IMR-90 (cell line): ENCODE results near the gene ZNF470. TPM values are rescaled to one million over a fixed set of nuclear protein-coding genes. Genes with fewer than 3 reads are reported as not detected.

Source experiments
- ATAC-seq: fragments of 200-7000 bp; cut with Tn5 transposase; 2 replicates; pipeline ENCODE4 v1.9.1; 2020; ENCODE audit warnings: low read depth, mild to moderate bottlenecking, moderate library complexity
- BruUV-seq: library from RNA; stranded (reverse); fragments of 400-500 nt; replicated peaks from 2 replicates; lab custom pipeline; 2021; lab: Mats Ljungman, UMichigan
- CTCF ChIA-PET: fragments of 300-600 bp; formaldehyde crosslinking; extraction: SDS; loops from one replicate; lab custom pipeline; 2021; ENCODE audit warnings: antibody characterized with exemption; lab: Yijun Ruan, JAX
- POLR2A ChIA-PET: fragments of 300-600 bp; sonication (Branson Sonifier 250); formaldehyde crosslinking; loops from one replicate; lab custom pipeline; 2022; ENCODE audit warnings: antibody characterized with exemption; ENCODE audit not compliant: unreplicated experiment; lab: Charles Lee
- DNase-seq: peaks from one replicate; pipeline ENCODE4 v3.0.0; 2013
- H2AFZ ChIP-seq: replicated peaks from 2 replicates; pipeline ENCODE3; 2013; ENCODE audit warnings: low read length, mild to moderate bottlenecking; ENCODE audit not compliant: poor library complexity
- H2AK5ac ChIP-seq: 2 replicates; pipeline ENCODE4 v1.6.1; 2013; ENCODE audit warnings: low read depth, low read length, inconsistent platforms
- H2AK9ac ChIP-seq: replicated peaks from 2 replicates; pipeline ENCODE3; 2013; ENCODE audit warnings: mild to moderate bottlenecking, low read depth, low read length, moderate library complexity; ENCODE audit not compliant: poor library complexity
- H2BK120ac ChIP-seq: 2 replicates; pipeline ENCODE4 v1.6.1; 2013; ENCODE audit warnings: low read depth, low read length, inconsistent platforms
- H2BK15ac ChIP-seq: 3 replicates; pipeline ENCODE4 v1.6.1; 2013; ENCODE audit warnings: low read depth, low read length, inconsistent platforms
- H2BK20ac ChIP-seq: 2 replicates; pipeline ENCODE4 v1.6.1; 2013; ENCODE audit warnings: low read depth, mild to moderate bottlenecking, inconsistent platforms, low read length, moderate library complexity
- H2BK5ac ChIP-seq: 2 replicates; pipeline ENCODE4 v1.6.1; 2013; ENCODE audit warnings: mild to moderate bottlenecking, low read depth, low read length, inconsistent platforms; ENCODE audit not compliant: poor library complexity, severe bottlenecking
- H3K14ac ChIP-seq: replicated peaks from 2 replicates; pipeline ENCODE4 v1.6.1; 2013; ENCODE audit warnings: low read depth, low read length, inconsistent platforms
- H3K18ac ChIP-seq: 2 replicates; pipeline ENCODE4 v1.6.1; 2013; ENCODE audit warnings: low read depth, low read length, control low read depth
- H3K23ac ChIP-seq: 2 replicates; pipeline ENCODE4 v1.6.1; 2013; ENCODE audit warnings: low read depth, low read length, inconsistent platforms
- H3K27ac ChIP-seq: 2 replicates; pipeline ENCODE4 v1.5.1; 2013; ENCODE audit warnings: mild to moderate bottlenecking, control low read depth, low read length; ENCODE audit not compliant: insufficient read depth
- H3K27me3 ChIP-seq: 2 replicates; pipeline ENCODE4 v1.6.1; 2013; ENCODE audit warnings: low read length; ENCODE audit not compliant: control insufficient read depth, insufficient read depth
- H3K36me3 ChIP-seq: 2 replicates; pipeline ENCODE4 v1.6.1; 2013; ENCODE audit warnings: low read length, mixed read lengths; ENCODE audit not compliant: control insufficient read depth, insufficient read depth
- H3K4ac ChIP-seq: 2 replicates; pipeline ENCODE4 v1.6.1; 2013; ENCODE audit warnings: low read depth, low read length, inconsistent platforms
- H3K4me1 ChIP-seq: 2 replicates; pipeline ENCODE4 v1.6.1; 2013; ENCODE audit warnings: low read length, mixed read lengths; ENCODE audit not compliant: control insufficient read depth, insufficient read depth
- H3K4me2 ChIP-seq: 2 replicates; pipeline ENCODE4 v1.6.1; 2013; ENCODE audit warnings: low read depth, mild to moderate bottlenecking, control low read depth, low read length, moderate library complexity
- H3K4me3 ChIP-seq: 2 replicates; pipeline ENCODE4 v1.5.1; 2013; ENCODE audit warnings: low read depth, mild to moderate bottlenecking, control low read depth, low read length, moderate library complexity; ENCODE audit not compliant: insufficient read depth
- H3K56ac ChIP-seq: 2 replicates; pipeline ENCODE4 v1.6.1; 2013; ENCODE audit warnings: low read length, inconsistent platforms; ENCODE audit not compliant: insufficient read depth; ENCODE audit errors: extremely low read depth
- H3K79me1 ChIP-seq, 2 experiments: 2 replicates each; pipeline ENCODE4 v1.6.1; 2013; ENCODE audit warnings: low read length in 2 of 2, inconsistent platforms in 1 of 2, low read depth in 1 of 2
- H3K9ac ChIP-seq: 2 replicates; pipeline ENCODE4 v1.6.1; 2013; ENCODE audit warnings: low read depth, low read length, control low read depth
- H3K9me1 ChIP-seq: 2 replicates; pipeline ENCODE4 v1.6.1; 2013; ENCODE audit warnings: low read length, inconsistent platforms; ENCODE audit not compliant: insufficient read depth
- H3K9me3 ChIP-seq: 2 replicates; pipeline ENCODE4 v1.6.1; 2013; ENCODE audit warnings: low read length; ENCODE audit not compliant: control insufficient read depth, insufficient read depth
- H4K20me1 ChIP-seq: 2 replicates; pipeline ENCODE4 v1.6.1; 2013; ENCODE audit warnings: low read length, inconsistent platforms; ENCODE audit not compliant: insufficient read depth
- H4K5ac ChIP-seq: 2 replicates; pipeline ENCODE4 v1.6.1; 2013; ENCODE audit warnings: mild to moderate bottlenecking, low read depth, low read length, control low read depth
- H4K8ac ChIP-seq, 2 experiments: 2 replicates each; pipeline ENCODE4 v1.6.1; 2013; ENCODE audit warnings: low read depth in 2 of 2, low read length in 2 of 2, control low read depth in 1 of 2, inconsistent platforms in 1 of 2
- H4K91ac ChIP-seq: 2 replicates; pipeline ENCODE4 v1.6.1; 2013; ENCODE audit warnings: low read depth, low read length, inconsistent platforms; ENCODE audit not compliant: insufficient read depth
- BHLHE40 ChIP-seq: fragments of 150-350 bp; IDR thresholded peaks from 2 replicates; pipeline ENCODE4 v1.6.1; 2016; ENCODE audit warnings: mild to moderate bottlenecking, low read depth, low read length
- CEBPB ChIP-seq: IDR thresholded peaks from 2 replicates; pipeline ENCODE4 v1.6.1; 2012; ENCODE audit warnings: low read depth, low read length, improper control_type of control experiment
- CHD1 ChIP-seq: IDR thresholded peaks from 2 replicates; pipeline ENCODE4 v1.6.1; 2012; ENCODE audit warnings: low read depth, low read length, improper control_type of control experiment
- ELK1 ChIP-seq: fragments of 150-350 bp; IDR thresholded peaks from 2 replicates; pipeline ENCODE4 v1.6.1; 2016; ENCODE audit warnings: low read depth, mild to moderate bottlenecking, low read length, moderate library complexity, borderline replicate concordance
- FOS ChIP-seq: fragments of 150-350 bp; IDR thresholded peaks from 2 replicates; pipeline ENCODE4 v1.6.1; 2016; ENCODE audit warnings: low read depth, low read length
- MAFK ChIP-seq: IDR thresholded peaks from 2 replicates; pipeline ENCODE4 v1.6.1; 2012; ENCODE audit warnings: low read depth, low read length, improper control_type of control experiment
- MAZ ChIP-seq: IDR thresholded peaks from 2 replicates; pipeline ENCODE4 v1.6.1; 2012; ENCODE audit warnings: low read depth, mild to moderate bottlenecking, low read length, improper control_type of control experiment, moderate library complexity, borderline replicate concordance
- MXI1 ChIP-seq: IDR thresholded peaks from 2 replicates; pipeline ENCODE4 v1.6.1; 2012; ENCODE audit warnings: low read depth, mild to moderate bottlenecking, low read length, moderate library complexity, borderline replicate concordance
- NFE2L2 ChIP-seq: fragments of 150-350 bp; IDR thresholded peaks from 2 replicates; pipeline ENCODE4 v1.6.1; 2016; ENCODE audit warnings: low read depth, mild to moderate bottlenecking, low read length
- POLR2A ChIP-seq: IDR thresholded peaks from 2 replicates; pipeline ENCODE4 v1.6.1; 2012; ENCODE audit warnings: mild to moderate bottlenecking, low read depth, low read length
- RAD21 ChIP-seq: IDR thresholded peaks from 2 replicates; pipeline ENCODE4 v1.6.1; 2012; ENCODE audit warnings: low read length, improper control_type of control experiment
- RFX5 ChIP-seq: IDR thresholded peaks from 2 replicates; pipeline ENCODE4 v1.8.0; 2012; ENCODE audit warnings: low read depth, mild to moderate bottlenecking, low read length, moderate library complexity
- SMC3 ChIP-seq: fragments of 150-350 bp; IDR thresholded peaks from 2 replicates; pipeline ENCODE4 v1.6.1; 2016; ENCODE audit warnings: low read depth, mild to moderate bottlenecking, antibody characterized with exemption, low read length, moderate library complexity
- USF2 ChIP-seq: fragments of 150-350 bp; IDR thresholded peaks from 2 replicates; pipeline ENCODE4 v1.6.1; 2017; ENCODE audit warnings: mild to moderate bottlenecking, antibody characterized with exemption, low read length, low read depth
- WGBS, 2 experiments: methylation state at CpG; one replicate each; pipeline versions ENCODE4 v1.1.5 to v1.1.7; 2013; ENCODE audit warnings: missing lambda C conversion rate in 2 of 2; ENCODE audit not compliant: insufficient read length in 1 of 2; ENCODE audit errors: extremely low coverage in 2 of 2; 5-methylcytosine and 5-hydroxymethylcytosine counted together
- dilution Hi-C: fragments of 300-500 bp; cut with HindIII; formaldehyde crosslinking; loops from one replicate; pipeline ENCODE4 v1.14.3; 2018; ENCODE audit warnings: low sequenced_read_pairs; ENCODE audit not compliant: unreplicated experiment
- in situ Hi-C: fragments of 300-500 bp; cut with MboI; formaldehyde crosslinking; loops from 3 replicates; pipeline ENCODE4 v1.14.3; 2019; ENCODE audit warnings: low sequenced_read_pairs, inconsistent platforms, mixed read lengths
- intact Hi-C: fragments of 100-400 bp; cut with micrococcal nuclease; formaldehyde crosslinking; loops from 2 replicates; pipeline ENCODE4 v1.10.0; 2022
- polyA plus RNA-seq, 3 experiments: library from polyadenylated mRNA; depleted of rRNA; stranded (reverse); fragments of >200 nt; gene quantifications; 2 replicates each; pipeline ENCODE4 v1.2.3, GENCODE V29; 2012; ENCODE audit warnings: low replicate concordance in 1 of 3
- total RNA-seq: library from RNA; depleted of rRNA; stranded (reverse); fragments of >200 nt; gene quantifications from 2 replicates; pipeline ENCODE4 v1.2.3, GENCODE V29; 2012
- TF ChIP-seq, protein P1 (sequence below): conservative IDR thresholded peaks from 2 replicates; pipeline ENCODE4 v1.5.1; 2012; ENCODE audit warnings: mild to moderate bottlenecking, low read depth, low read length, improper control_type of control experiment

The ZNF470 gene
- total and polyA plus RNA-seq, 2 of the 4 experiments (the other 2 are of a cell fraction) = 1.7 to 3.8 TPM

- BruUV-seq = no TSS peak
- no peak overlapping the region for H3K27ac ChIP-seq
- no peak overlapping the region for H2AK9ac ChIP-seq
- CTCF ChIA-PET = no interaction called here
- H3K23ac ChIP-seq = no peak overlapping the region
- peaks cover 6% of the 10 kb centered on the region for H3K9me1 ChIP-seq
- H3K14ac ChIP-seq = no peak overlapping the region
- no peak overlapping the region for H2BK15ac ChIP-seq
- intact Hi-C loops = loop anchor here (10.0 kb wide), 1 partner anchor 122 kb away; the partner anchor contains the start of gene ZNF667
- no peak overlapping the region for H3K18ac ChIP-seq
- POLR2A ChIA-PET = no interaction called here
- no peak overlapping the region for H4K8ac ChIP-seq
- dilution Hi-C loops = no loop called here
- H3K4ac ChIP-seq = no peak overlapping the region
- peaks cover 2% of the 10 kb centered on the region; the same call in 1 of the 2 replicates for H3K4me1 ChIP-seq
- H3K9ac ChIP-seq = no peak overlapping the region
- H2AFZ ChIP-seq = no peak overlapping the region
- in situ Hi-C loops = no loop called here
- H3K4me3 ChIP-seq = no peak overlapping the region
- H4K91ac ChIP-seq = no peak overlapping the region
- WGBS, 2 experiments = no CpG with 5 or more reads among the region's 4 CpGs
- H4K5ac ChIP-seq = no peak overlapping the region
- no peak overlapping the region for H2BK120ac ChIP-seq
- peaks cover 20% of the 10 kb centered on the region for H3K9me3 ChIP-seq
- no peak overlapping the region for H3K56ac ChIP-seq
- H3K4me2 ChIP-seq = no peak overlapping the region
- DNase-seq = no peak
- TF ChIP-seq MXI1 (no peak), RFX5 (no peak), BHLHE40 (no peak), MAZ (no peak), FOS (no peak), USF2 (no peak), CHD1 (no peak), RAD21 (no peak), SMC3 (no peak), MAFK (no peak), POLR2A (no peak), NFE2L2 (no peak), CEBPB (no peak), ELK1 (no peak)
- TF ChIP-seq, protein P1, sequence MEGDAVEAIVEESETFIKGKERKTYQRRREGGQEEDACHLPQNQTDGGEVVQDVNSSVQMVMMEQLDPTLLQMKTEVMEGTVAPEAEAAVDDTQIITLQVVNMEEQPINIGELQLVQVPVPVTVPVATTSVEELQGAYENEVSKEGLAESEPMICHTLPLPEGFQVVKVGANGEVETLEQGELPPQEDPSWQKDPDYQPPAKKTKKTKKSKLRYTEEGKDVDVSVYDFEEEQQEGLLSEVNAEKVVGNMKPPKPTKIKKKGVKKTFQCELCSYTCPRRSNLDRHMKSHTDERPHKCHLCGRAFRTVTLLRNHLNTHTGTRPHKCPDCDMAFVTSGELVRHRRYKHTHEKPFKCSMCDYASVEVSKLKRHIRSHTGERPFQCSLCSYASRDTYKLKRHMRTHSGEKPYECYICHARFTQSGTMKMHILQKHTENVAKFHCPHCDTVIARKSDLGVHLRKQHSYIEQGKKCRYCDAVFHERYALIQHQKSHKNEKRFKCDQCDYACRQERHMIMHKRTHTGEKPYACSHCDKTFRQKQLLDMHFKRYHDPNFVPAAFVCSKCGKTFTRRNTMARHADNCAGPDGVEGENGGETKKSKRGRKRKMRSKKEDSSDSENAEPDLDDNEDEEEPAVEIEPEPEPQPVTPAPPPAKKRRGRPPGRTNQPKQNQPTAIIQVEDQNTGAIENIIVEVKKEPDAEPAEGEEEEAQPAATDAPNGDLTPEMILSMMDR = no peak
- H3K79me1 ChIP-seq = peaks cover 14 to 30% of the 10 kb centered on the region in 2 experiments
- H3K27me3 ChIP-seq = no peaks in the 10 kb centered on the region
- H2BK20ac ChIP-seq = no peak overlapping the region
- no peak overlapping the region for H2BK5ac ChIP-seq
- H2AK5ac ChIP-seq = no peak overlapping the region
- H4K20me1 ChIP-seq = 0 out of 2 replicates have a peak, but pooled peaks cover 6% of the 10 kb centered on the region
- H3K36me3 ChIP-seq = peaks cover 25% of the 10 kb centered on the region
- ATAC-seq = no peak
Measured at GRCh38 chr19:56596676-56597075, 29.4 kb downstream of the ZNF470 start.
